RWPE2 (cell line): ENCODE data around the gene TOMM7.
A peak's percentile ranks its signal among the peaks of the same experiment; 100 is the strongest.

Experiments used
- ATAC-seq: fragments of 200-7000 bp; cut with Tn5 transposase; 3 replicates; pipeline ENCODE4 v1.9.1; 2021; ENCODE audit warnings: low read depth
- DNase-seq: peaks from one replicate; pipeline ENCODE4 v3.0.0-alpha.2; 2020; ENCODE audit warnings: low spot score
- H3K27ac ChIP-seq: fragments of 450-650 bp; 2 replicates; pipeline ENCODE4 v1.5.1; 2017; ENCODE audit warnings: mild to moderate bottlenecking; ENCODE audit not compliant: poor library complexity, severe bottlenecking
- H3K27me3 ChIP-seq: fragments of 250-450 bp; sonication (Bioruptor Pico); 2 replicates; pipeline ENCODE4 v1.5.1; 2021; ENCODE audit warnings: mild to moderate bottlenecking, moderate library complexity; ENCODE audit not compliant: insufficient read depth, poor library complexity, severe bottlenecking
- H3K36me3 ChIP-seq: fragments of 250-450 bp; sonication (Bioruptor Pico); 2 replicates; pipeline ENCODE4 v1.5.1; 2020; ENCODE audit warnings: low read depth, mild to moderate bottlenecking, moderate library complexity
- H3K4me1 ChIP-seq: fragments of 250-450 bp; sonication (Bioruptor Pico); 2 replicates; pipeline ENCODE4 v1.5.1; 2021; ENCODE audit warnings: mild to moderate bottlenecking, moderate library complexity; ENCODE audit not compliant: insufficient read depth, poor library complexity, severe bottlenecking
- H3K4me3 ChIP-seq: fragments of 250-450 bp; sonication (Bioruptor Pico); 2 replicates; pipeline ENCODE4 v1.5.1; 2021; ENCODE audit warnings: mild to moderate bottlenecking, moderate library complexity; ENCODE audit not compliant: severe bottlenecking
- H3K9me3 ChIP-seq: fragments of 250-450 bp; sonication (Bioruptor Pico); 2 replicates; pipeline ENCODE4 v1.5.1; 2021; ENCODE audit warnings: mild to moderate bottlenecking, moderate library complexity; ENCODE audit not compliant: severe bottlenecking
- TF ChIP-seq, protein P1 (sequence below): fragments of 450-650 bp; IDR thresholded peaks from one replicate; pipeline ENCODE4 v1.5.1; 2017; ENCODE audit warnings: mild to moderate bottlenecking, moderate library complexity; ENCODE audit not compliant: poor library complexity, severe bottlenecking

TOMM7 gene

DNA sequence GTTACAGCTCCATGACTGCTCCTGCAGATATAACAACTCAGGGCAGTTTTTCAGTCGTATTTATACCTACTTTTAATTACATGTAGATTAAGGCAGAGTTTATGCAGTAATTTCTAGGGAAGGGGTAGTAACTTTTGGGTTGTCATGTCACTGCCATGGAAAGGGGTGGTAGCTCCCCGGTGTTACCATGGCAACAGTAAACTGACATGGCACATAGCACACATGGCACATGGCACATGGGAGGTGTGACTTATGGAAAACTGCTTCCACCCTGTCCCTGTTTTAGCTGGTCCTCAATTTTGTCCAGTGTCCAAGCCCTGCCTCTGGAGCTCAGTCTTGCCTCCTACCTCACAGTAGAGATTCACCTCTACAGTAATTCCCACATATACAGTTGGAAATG lies 3.9 kb upstream of the TOMM7 start:
- no peaks in the 10 kb centered on the region for H3K9me3 ChIP-seq
- ATAC-seq (no peak), DNase-seq (no peak)
- H3K27me3 ChIP-seq: no peaks in the 10 kb centered on the region
- TF ChIP-seq, protein P1, sequence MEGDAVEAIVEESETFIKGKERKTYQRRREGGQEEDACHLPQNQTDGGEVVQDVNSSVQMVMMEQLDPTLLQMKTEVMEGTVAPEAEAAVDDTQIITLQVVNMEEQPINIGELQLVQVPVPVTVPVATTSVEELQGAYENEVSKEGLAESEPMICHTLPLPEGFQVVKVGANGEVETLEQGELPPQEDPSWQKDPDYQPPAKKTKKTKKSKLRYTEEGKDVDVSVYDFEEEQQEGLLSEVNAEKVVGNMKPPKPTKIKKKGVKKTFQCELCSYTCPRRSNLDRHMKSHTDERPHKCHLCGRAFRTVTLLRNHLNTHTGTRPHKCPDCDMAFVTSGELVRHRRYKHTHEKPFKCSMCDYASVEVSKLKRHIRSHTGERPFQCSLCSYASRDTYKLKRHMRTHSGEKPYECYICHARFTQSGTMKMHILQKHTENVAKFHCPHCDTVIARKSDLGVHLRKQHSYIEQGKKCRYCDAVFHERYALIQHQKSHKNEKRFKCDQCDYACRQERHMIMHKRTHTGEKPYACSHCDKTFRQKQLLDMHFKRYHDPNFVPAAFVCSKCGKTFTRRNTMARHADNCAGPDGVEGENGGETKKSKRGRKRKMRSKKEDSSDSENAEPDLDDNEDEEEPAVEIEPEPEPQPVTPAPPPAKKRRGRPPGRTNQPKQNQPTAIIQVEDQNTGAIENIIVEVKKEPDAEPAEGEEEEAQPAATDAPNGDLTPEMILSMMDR: no peak
- no peak overlapping the region for H3K27ac ChIP-seq
- no peaks in the 10 kb centered on the region for H3K36me3 ChIP-seq
- no peaks in the 10 kb centered on the region for H3K4me1 ChIP-seq
- no peak overlapping the region for H3K4me3 ChIP-seq

DNA sequence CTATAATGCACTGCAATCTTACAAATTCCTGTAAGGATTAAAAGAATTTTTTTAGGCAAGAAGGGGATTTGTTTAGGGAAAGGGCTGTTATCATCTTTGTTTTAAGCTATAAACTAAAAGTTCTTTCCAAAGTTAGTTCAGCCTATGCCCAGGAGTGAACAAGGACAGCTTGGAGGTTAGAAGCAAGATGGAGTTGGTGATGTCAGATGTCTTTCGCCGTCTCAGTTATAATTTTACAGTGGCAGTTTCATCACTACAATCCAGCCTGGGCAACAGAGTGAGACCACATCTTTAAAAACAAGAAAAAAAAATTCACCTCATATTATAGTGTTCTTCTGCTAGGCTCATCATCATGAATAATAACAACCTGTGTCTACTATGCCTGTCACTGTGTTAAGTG lies 2.1 kb upstream of the TOMM7 start:
- no peak overlapping the region for H3K4me3 ChIP-seq
- no peak for ATAC-seq
- TF ChIP-seq, protein P1: no peak
- no peak for DNase-seq
- H3K27ac ChIP-seq: no peak overlapping the region
- 0 out of 2 replicates have a peak, but pooled peaks cover 5% of the 10 kb centered on the region for H3K36me3 ChIP-seq
- peaks cover 2% of the 10 kb centered on the region for H3K4me1 ChIP-seq
- no peaks in the 10 kb centered on the region for H3K27me3 ChIP-seq
- H3K9me3 ChIP-seq: no peaks in the 10 kb centered on the region

DNA sequence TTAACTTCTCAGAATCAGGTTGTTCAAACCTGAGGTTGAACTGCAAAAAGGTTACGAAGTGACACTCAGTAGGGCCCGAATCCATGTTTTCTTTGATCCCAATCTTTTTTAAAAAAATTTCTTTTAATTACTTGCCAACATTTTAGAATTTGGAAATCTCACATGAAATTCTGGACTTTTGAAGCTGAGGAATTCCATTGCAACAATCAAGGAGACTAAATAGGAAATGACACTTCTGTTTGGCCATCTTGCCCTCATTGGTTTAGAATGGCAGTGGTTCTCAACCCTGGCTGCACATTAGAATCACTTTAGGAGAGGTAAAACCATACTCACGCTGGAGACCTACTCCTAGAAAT lies 471 bp upstream of the TOMM7 start:
- TF ChIP-seq, protein P1: no peak
- Histone ChIP-seq H3K4me3 (peak overlapping the region; percentile 74), H3K27me3 (no peaks in the 10 kb centered on the region), H3K36me3 (peaks cover 9% of the 10 kb centered on the region), H3K27ac (peak overlapping the region; percentile 54), H3K9me3 (no peaks in the 10 kb centered on the region), H3K4me1 (peaks cover 2% of the 10 kb centered on the region)
- DNase-seq: no peak
- no peak for ATAC-seq

DNA sequence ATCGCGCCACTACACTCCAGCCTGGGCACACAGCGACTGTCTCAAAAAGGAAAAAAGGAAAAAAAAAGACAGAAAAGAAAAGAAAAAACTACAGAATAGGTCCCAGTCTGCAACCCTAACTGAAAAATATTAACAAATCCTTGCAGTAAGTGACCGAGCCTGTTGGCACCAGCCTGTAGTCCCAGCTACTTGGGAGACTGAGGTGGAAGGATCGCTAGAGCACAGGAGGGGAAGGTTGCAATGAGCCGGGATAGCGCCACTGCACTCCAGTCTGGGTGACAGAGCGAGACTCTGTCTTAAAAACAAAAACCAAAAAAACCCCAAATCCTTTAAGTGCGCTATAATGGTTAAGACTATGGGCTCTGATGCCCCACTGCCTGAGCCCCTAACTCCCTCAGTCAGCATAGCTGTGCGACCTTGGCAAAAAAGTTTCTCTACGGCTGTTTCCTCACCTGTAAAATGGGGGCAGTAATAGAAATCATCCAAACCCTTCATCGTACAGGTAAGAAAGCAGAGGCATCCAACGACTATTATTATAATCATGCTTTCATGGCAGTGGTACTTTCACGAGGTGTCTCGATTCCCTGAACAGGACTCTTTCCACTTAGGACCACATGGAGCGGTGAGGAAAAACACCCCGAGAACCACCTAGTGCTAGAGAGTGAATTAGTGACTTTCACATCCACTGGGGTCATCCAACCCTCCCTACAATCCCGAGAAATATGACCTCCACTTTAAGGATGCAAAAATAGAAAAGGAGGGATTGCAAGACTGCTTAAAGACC lies 755 bp downstream of the TOMM7 start:
- TF ChIP-seq, protein P1: no peak
- ATAC-seq: peak; percentile 30
- Histone ChIP-seq H3K4me3 (peak overlapping the region; percentile 74), H3K36me3 (peaks cover 21% of the 10 kb centered on the region), H3K27ac (peak overlapping the region; percentile 54), H3K9me3 (no peaks in the 10 kb centered on the region), H3K27me3 (no peaks in the 10 kb centered on the region), H3K4me1 (peaks cover 2% of the 10 kb centered on the region)
- no peak for DNase-seq

DNA sequence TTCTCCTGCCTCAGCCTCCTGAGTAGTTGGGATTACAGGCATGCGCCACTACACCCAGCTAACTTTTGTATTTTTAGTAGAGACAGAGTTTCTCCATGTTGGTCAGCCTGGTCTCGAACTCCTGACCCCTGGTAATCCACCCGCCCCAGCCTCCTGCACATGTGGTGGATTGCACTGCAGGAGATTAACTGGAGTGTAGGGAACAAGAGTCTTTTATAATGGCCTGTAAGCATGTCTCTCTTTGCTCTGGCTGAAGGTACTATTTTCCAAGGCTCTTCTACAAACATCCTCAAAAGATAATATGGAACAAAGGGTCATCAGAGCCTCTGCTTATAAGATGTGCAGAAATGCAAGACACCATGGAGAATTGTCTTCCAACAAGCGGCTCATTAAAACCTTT lies 3.2 kb downstream of the TOMM7 start:
- H3K4me3 ChIP-seq: no peak overlapping the region
- TF ChIP-seq, protein P1: no peak

More for the DNA sequence above, 3.2 kb downstream of the TOMM7 start:
- H3K9me3 ChIP-seq: no peaks in the 10 kb centered on the region
- no peak overlapping the region for H3K27ac ChIP-seq
- no peaks in the 10 kb centered on the region for H3K27me3 ChIP-seq
- H3K4me1 ChIP-seq: peaks cover 5% of the 10 kb centered on the region
- peaks cover 44% of the 10 kb centered on the region for H3K36me3 ChIP-seq
- no peak for ATAC-seq
- DNase-seq: no peak
